ENCODE measurements around the gene KRTAP10-12.
"Not testable (repeated sequence)": the region's sequence is repeated elsewhere in the genome, so short reads cannot be mapped to it uniquely, and the experiment has no call there.

The KRTAP10-12 gene

GRCh38 chr21:44670642-44671432 is 26.1 kb upstream of the KRTAP10-12 start:
- DNase-seq = no peak

GRCh38 chr21:44671911-44672310 is 25.1 kb upstream of the KRTAP10-12 start:
- no peak for DNase-seq

GRCh38 chr21:44677881-44678280 is 19.1 kb upstream of the KRTAP10-12 start:
- DNase-seq = no peak

GRCh38 chr21:44681152-44681551 is 15.8 kb upstream of the KRTAP10-12 start:
- DNase-seq = no peak

- DNase-seq = no peak
Observed at GRCh38 chr21:44681861-44682579, 15.0 kb upstream of the KRTAP10-12 start, which contains the start of gene KRTAP12-1. Gene KRTAP12-1 (minus strand): TSS chr21:44682163. CDS start chr21:44682123, 40 bp downstream.

GRCh38 chr21:44682580-44683151 is 14.3 kb upstream of the KRTAP10-12 start:
- DNase-seq = no peak

- DNase-seq = no peak
Observed at GRCh38 chr21:44684077-44684476, 12.9 kb upstream of the KRTAP10-12 start.

- DNase-seq = no peak
Observed at GRCh38 chr21:44684483-44684882, 12.5 kb upstream of the KRTAP10-12 start.

GRCh38 chr21:44685050-44685449 is 11.9 kb upstream of the KRTAP10-12 start:
- DNase-seq = not testable (repeated sequence)

GRCh38 chr21:44686000-44686781 is 10.8 kb upstream of the KRTAP10-12 start:
- DNase-seq = no peak

GRCh38 chr21:44686843-44687561 is 10.0 kb upstream of the KRTAP10-12 start:
- no peak for DNase-seq

- DNase-seq = no peak
Observed at GRCh38 chr21:44687671-44688070, 9.3 kb upstream of the KRTAP10-12 start.

- not testable (repeated sequence) for DNase-seq
Observed at GRCh38 chr21:44689740-44690139, 7.2 kb upstream of the KRTAP10-12 start.

GRCh38 chr21:44691686-44692085 is 5.3 kb upstream of the KRTAP10-12 start:
- no peak for DNase-seq

- no peak for DNase-seq
Observed at GRCh38 chr21:44692798-44693512, 4.0 kb upstream of the KRTAP10-12 start.

GRCh38 chr21:44694776-44695175 is 2.2 kb upstream of the KRTAP10-12 start:
- DNase-seq = no peak

GRCh38 chr21:44695184-44695583 is 1.8 kb upstream of the KRTAP10-12 start:
- DNase-seq = no peak

GRCh38 chr21:44695641-44696040 is 1.3 kb upstream of the KRTAP10-12 start:
- no peak for DNase-seq

- no peak for DNase-seq
Observed at GRCh38 chr21:44696572-44696971, 400 bp upstream of the KRTAP10-12 start.

- DNase-seq = no peak
Observed at GRCh38 chr21:44697811-44698734, 1.1 kb downstream of the KRTAP10-12 start.
